Endothelial cell (in vitro differentiated cells): ENCODE measurements around the gene F11R. TPM values are rescaled to one million over a fixed set of nuclear protein-coding genes. Genes with fewer than 3 reads are reported as not detected.
A peak's percentile ranks its signal among the peaks of the same experiment; 100 is the strongest.
"Not testable (repeated sequence)": the region's sequence is repeated elsewhere in the genome, so short reads cannot be mapped to it uniquely, and the experiment has no call there.

Experiments
- DNase-seq: peaks from one replicate; pipeline ENCODE4 v3.0.0; 2021; ENCODE audit warnings: low spot score
- H3K27ac Mint-ChIP-seq: one replicate; pipeline ENCODE4 v1.8.0; 2021; ENCODE audit warnings: mixed read lengths, inconsistent platforms; ENCODE audit not compliant: unreplicated experiment
- H3K27me3 Mint-ChIP-seq: one replicate; pipeline ENCODE4 v1.8.0; 2021; ENCODE audit warnings: mild to moderate bottlenecking, moderate library complexity, mixed read lengths, inconsistent platforms; ENCODE audit not compliant: unreplicated experiment
- H3K36me3 Mint-ChIP-seq: one replicate; pipeline ENCODE4 v1.8.0; 2021; ENCODE audit warnings: mild to moderate bottlenecking, low read depth, mixed read lengths, inconsistent platforms; ENCODE audit not compliant: unreplicated experiment
- H3K4me1 Mint-ChIP-seq: one replicate; pipeline ENCODE4 v1.8.0; 2021; ENCODE audit warnings: mild to moderate bottlenecking, mixed read lengths, inconsistent platforms; ENCODE audit not compliant: unreplicated experiment
- H3K4me3 Mint-ChIP-seq: one replicate; pipeline ENCODE4 v1.8.0; 2021; ENCODE audit warnings: mild to moderate bottlenecking, mixed read lengths, inconsistent platforms; ENCODE audit not compliant: unreplicated experiment
- H3K9me3 Mint-ChIP-seq: one replicate; pipeline ENCODE4 v1.8.0; 2021; ENCODE audit warnings: mixed read lengths, inconsistent platforms; ENCODE audit not compliant: unreplicated experiment
- total RNA-seq: library from RNA; stranded (reverse); fragmentation: NEBNext Ultra II Directional; extraction: Animal tissue kit (Norgen Biotek cat#: 25700); gene quantifications from one replicate; pipeline ENCODE4 v1.2.1, GENCODE V29; 2021; ENCODE audit not compliant: unreplicated experiment
- TF ChIP-seq, protein P1 (sequence below): fragments of 200-600 bp; sonication (generic); IDR thresholded peaks from one replicate; pipeline ENCODE4 v1.5.0; 2021; ENCODE audit warnings: antibody characterized with exemption; ENCODE audit not compliant: unreplicated experiment

The F11R gene
- total RNA-seq, 1 donor from 2014 or later: 361 TPM

DNA sequence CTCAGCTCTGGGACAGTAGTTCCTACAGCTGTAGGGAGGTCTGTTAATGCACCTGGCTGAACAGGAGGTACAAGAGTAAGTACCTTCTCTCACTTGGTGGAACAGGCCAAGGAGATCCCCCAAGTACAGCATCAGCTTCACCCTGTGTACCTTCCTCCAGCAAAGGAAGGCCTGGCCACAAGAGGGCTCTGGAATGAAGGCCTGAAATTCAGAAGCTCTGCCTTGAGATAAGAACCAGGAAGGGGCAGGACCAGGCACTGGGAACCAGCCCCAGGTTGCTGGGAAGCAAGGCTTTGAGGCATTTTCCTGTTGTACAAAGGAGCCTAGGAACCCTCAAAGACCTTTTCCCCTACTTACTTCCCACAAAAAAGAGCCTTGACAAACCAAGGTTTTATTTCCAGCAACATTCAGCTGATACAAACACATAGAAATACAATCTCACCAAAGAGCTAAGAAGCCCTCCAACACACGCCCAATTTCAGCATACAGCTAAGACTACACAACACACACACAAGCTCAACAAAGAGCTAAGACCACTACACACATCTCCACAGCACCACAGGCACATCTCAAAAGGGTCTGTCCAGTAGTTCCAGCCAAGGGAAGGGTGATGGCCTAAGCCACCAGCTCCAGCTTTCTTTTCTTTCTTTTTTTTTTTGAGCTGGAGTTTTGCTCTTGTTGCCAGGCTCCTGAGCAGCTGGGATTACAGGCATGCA lies 23.5 kb downstream of the F11R start:
- peak overlapping the region; percentile 40 for H3K4me3 Mint-ChIP-seq
- H3K9me3 Mint-ChIP-seq: no peaks in the 10 kb centered on the region
- H3K27me3 Mint-ChIP-seq: peaks cover 16% of the 10 kb centered on the region
- peaks cover 58% of the 10 kb centered on the region for H3K36me3 Mint-ChIP-seq
- TF ChIP-seq, protein P1, sequence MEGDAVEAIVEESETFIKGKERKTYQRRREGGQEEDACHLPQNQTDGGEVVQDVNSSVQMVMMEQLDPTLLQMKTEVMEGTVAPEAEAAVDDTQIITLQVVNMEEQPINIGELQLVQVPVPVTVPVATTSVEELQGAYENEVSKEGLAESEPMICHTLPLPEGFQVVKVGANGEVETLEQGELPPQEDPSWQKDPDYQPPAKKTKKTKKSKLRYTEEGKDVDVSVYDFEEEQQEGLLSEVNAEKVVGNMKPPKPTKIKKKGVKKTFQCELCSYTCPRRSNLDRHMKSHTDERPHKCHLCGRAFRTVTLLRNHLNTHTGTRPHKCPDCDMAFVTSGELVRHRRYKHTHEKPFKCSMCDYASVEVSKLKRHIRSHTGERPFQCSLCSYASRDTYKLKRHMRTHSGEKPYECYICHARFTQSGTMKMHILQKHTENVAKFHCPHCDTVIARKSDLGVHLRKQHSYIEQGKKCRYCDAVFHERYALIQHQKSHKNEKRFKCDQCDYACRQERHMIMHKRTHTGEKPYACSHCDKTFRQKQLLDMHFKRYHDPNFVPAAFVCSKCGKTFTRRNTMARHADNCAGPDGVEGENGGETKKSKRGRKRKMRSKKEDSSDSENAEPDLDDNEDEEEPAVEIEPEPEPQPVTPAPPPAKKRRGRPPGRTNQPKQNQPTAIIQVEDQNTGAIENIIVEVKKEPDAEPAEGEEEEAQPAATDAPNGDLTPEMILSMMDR: peak; percentile 63
- peak; percentile 71 for DNase-seq
- H3K27ac Mint-ChIP-seq: peak overlapping the region; percentile 99
- H3K4me1 Mint-ChIP-seq: peaks cover 60% of the 10 kb centered on the region

DNA sequence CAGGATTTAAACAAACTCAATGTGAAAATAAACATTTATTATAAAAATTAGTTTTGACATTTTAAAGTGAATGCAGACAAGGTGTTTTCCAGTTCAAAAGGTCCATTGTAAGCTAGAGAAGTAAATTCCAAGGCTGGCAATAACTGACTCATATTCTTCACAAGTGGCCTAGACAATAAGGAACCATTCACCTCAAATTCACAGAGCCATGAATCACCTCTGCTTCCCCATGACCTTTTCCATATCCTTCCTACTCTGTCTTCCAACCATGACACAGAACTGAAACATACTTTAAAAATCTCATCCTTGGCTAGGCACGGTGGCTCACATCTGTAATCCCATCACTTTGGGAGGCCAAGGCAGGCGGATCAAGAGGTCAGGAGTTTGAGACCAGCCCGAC lies 24.8 kb downstream of the F11R start:
- H3K36me3 Mint-ChIP-seq: peaks cover 54% of the 10 kb centered on the region

DNA sequence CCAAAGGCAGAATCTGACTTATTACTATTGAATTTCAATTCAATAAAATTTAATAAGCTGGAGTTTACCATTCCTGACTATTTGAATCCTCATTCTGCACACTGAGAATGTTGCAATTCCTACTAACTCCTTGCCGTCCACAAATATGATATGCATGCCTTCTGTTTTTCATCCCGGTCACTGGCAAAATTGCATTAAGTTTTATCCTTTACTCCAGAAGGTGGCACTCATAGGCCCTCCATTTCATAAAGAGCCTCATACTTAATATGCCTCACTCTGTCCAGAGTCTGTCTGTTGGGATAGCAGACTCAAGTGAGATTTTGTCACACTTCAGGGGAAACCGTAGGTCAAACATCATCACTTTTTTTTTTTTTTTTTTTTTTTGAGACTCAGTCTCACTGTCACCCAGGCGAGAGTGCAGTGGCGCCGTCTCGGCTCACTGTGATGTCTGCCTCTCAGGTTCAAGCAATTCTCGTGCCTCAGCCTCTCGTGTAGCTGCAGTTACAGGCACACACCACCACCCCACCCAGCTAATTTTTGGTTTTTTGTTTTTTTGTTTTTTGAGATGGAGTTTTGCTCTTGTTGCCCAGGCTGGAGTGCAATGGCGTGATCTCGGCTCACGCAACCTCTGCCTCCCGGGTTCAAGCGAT lies 27.3 kb downstream of the F11R start:
- Mint-ChIP-seq H3K4me3 (no peak overlapping the region), H3K36me3 (peaks cover 34% of the 10 kb centered on the region), H3K9me3 (no peaks in the 10 kb centered on the region), H3K4me1 (peaks cover 32% of the 10 kb centered on the region), H3K27me3 (peaks cover 15% of the 10 kb centered on the region), H3K27ac (no peak overlapping the region)
- TF ChIP-seq, protein P1: no peak
- no peak for DNase-seq

More for the DNA sequence above, 24.8 kb downstream of the F11R start:
- no peak for DNase-seq
- TF ChIP-seq, protein P1: no peak
- H3K27ac Mint-ChIP-seq: peak overlapping the region; percentile 62
- H3K27me3 Mint-ChIP-seq: peaks cover 16% of the 10 kb centered on the region
- H3K4me3 Mint-ChIP-seq: peak overlapping the region; percentile 23
- peaks cover 53% of the 10 kb centered on the region for H3K4me1 Mint-ChIP-seq
- no peaks in the 10 kb centered on the region for H3K9me3 Mint-ChIP-seq

DNA sequence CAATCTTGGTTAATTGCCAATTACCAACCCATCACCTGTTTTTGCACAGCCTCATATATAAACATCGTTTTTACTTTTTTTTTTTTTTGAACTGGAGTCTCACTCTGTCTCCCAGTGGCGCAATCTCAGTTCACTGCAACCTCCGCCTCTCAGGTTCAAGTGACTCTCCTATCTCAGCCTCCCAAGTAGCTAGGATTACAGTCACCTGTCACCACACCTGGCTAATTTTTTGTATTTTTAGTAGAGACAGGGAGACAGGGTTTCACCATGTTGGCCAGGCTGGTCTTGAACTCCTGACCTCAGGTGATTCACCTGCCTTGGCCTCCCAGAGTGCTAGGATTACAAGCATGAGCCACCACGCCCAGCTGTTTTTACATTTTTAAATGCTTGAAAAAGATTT lies 28.9 kb downstream of the F11R start:
- Mint-ChIP-seq H3K36me3 (peaks cover 19% of the 10 kb centered on the region), H3K4me1 (peaks cover 27% of the 10 kb centered on the region)
- not testable (repeated sequence) for H3K27me3 Mint-ChIP-seq, DNase-seq, H3K9me3 Mint-ChIP-seq, H3K4me3 Mint-ChIP-seq, H3K27ac Mint-ChIP-seq

DNA sequence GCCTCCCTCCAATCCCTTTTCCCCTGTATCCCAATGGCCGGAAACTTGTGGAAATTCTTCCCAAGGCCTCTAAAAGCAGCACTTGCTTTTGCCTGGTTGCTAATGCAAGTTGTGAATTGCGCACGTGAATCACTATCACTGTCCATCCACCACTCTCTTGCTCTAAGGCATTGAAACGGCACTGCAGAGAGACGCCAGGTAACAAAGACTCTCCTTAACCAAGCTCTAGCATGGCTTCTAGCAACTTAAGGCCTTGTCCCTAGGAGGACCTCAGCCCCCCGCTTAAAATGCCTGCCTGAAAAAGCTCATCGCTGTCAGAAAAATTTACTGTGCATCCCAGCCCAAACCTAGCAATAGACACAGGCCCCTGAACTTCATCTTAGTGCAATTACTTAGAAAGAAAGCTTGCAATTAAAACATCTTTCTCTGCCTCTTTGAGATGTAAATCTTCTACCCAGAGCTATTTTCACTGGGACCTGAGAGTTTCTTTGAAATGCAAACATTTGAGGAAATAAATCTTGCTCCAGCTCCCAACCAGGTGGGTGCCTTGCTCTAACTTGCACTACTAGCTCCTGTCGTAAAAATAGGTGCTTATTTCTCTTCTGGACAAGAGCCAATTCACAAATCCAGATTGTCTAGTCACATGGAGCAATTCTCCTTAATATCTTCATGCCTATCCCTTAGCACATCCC lies 33.4 kb downstream of the F11R start:
- H3K4me3 Mint-ChIP-seq: no peak overlapping the region
- peaks cover 9% of the 10 kb centered on the region for H3K36me3 Mint-ChIP-seq
- peaks cover 4% of the 10 kb centered on the region for H3K27me3 Mint-ChIP-seq
- H3K27ac Mint-ChIP-seq: no peak overlapping the region
- no peaks in the 10 kb centered on the region for H3K9me3 Mint-ChIP-seq
- TF ChIP-seq, protein P1: no peak
- DNase-seq: no peak
- peaks cover 23% of the 10 kb centered on the region for H3K4me1 Mint-ChIP-seq
